NCI-H1105 treated with DMSO at 0.1 percent for 48 hours (cell line): Measurements from ENCODE around the gene STK4.
A peak's percentile ranks its signal among the peaks of the same experiment; 100 is the strongest.

Experiments used
- DNase-seq: peaks from one replicate; lab custom pipeline; 2025; lab: John Stamatoyannopoulos, UW

The STK4 gene

DNA sequence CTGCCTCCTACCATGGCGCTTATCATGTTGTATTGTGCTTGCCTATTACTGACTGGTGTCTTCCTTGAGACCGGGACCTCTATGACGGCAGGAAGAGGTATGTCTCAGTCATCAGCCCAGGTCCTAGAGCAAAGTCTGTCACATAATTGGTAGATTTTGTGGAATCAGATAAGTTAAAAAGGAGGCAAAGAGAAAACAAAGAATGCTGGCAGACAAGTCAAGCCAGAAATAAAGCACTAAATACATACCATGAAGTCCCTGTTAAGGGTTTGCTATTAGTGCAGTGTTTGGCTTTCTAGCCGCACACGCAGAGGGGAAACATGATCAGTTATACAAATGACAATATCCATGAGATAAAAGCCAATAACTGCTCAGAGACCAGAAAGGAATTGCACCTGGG is 12.1 kb upstream of the STK4 start:
- DNase-seq, result no peak

DNA sequence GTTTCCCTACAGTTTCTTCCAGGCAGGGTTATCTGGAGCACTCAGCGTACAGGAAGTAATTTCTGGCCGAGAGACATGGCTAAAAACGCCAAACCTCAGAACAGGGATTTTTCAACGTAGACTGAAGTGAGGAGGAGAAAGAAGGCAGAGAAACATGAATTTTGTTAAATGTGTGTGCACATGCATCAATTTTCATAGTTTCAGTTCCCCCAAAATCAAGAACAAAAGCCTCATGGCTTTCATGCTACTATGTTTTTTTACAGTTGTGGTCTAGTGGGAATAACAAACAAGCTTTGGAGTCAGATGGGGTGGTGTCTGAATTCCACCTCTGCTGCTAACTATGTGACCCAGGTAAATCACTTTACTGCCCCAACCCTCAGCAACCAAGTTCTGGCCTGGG is 11.0 kb upstream of the STK4 start:
- DNase-seq, result no peak

DNA sequence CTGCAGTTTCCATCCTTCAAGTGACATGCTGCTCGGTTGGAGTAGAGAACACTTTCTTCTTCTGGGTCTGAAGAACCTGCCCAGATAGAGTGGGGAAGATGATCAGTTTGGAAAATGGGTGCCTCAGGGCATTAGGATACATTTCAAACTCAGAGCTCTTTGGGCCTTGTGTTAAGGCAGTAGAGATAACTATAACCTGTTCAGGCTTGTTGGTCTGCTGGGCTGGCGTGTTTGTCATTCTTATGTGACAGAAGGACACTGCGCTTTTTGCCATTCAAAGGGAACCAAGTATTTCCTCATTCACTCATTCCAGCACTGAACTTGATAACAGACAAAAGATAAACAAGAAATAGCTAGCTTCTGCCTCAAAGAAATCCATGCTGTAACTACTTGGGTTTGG is 9.9 kb upstream of the STK4 start:
- no peak for DNase-seq

DNA sequence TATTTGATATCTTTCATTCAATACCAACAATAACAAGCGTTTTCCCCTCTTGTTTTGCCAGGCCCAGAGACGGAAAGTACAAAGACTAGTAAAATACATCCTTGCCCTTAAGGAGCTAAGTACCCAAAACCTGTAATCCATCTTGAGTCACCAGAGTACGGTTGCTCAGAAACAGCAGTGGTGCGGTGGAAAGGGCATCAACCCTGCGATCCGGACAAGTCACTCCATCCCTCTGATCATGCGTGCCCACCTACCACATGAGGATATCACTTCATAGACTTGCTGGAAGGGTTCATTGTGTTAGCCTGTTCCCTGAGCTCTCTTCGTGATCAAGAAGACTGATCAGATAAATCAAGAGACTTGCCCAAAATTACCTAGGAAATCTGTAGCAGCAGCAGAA is 8.0 kb upstream of the STK4 start:
- no peak for DNase-seq

DNA sequence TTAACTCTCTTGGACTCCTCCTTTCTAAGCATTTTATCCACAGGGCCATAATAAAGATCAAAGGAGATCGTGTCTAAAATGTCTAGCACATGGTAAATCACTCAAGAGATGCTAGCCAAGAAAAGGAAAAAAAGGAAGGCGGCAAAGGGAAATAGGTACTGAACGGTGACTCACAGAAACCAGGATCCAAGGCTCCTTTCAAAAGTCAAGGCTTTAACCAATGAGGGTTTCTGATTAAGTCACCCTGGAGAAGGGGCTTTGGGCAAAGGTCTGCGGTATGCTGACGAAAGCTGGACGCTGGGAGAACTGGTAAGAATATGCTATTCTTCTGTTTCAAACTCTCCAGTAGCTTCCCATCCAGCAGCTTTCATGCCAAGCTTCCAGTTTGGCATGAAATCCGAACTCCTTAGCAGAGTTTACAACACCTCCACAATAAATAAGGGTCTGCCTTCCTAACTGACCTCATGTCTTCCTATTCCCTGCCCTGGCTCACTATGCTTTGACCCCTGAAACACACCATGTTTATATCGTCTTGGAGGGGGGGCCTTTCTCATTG is 7.2 kb upstream of the STK4 start:
- DNase-seq, result no peak

DNA sequence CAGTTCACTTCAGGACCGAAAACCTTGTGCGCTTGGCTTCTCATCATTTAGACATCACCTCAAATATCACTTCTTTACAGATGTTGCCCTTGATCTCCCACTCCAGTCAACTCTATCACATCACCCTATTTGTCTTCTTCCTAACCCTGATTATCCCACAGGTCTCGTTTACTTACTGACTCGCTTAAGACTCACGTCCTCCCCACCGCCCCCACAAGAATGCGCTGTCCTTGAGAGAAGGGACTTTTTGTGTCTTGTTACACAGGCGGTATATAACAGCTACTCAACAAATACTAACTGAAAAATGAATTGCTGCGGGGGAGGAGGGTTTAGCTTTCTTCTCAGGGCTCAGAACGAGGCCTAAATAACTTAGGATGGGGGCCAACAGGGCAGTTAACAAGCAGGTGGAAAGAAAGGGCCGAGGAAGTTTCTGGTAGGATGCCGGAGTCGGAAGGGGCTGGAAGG is 6.6 kb upstream of the STK4 start:
- no peak for DNase-seq

DNA sequence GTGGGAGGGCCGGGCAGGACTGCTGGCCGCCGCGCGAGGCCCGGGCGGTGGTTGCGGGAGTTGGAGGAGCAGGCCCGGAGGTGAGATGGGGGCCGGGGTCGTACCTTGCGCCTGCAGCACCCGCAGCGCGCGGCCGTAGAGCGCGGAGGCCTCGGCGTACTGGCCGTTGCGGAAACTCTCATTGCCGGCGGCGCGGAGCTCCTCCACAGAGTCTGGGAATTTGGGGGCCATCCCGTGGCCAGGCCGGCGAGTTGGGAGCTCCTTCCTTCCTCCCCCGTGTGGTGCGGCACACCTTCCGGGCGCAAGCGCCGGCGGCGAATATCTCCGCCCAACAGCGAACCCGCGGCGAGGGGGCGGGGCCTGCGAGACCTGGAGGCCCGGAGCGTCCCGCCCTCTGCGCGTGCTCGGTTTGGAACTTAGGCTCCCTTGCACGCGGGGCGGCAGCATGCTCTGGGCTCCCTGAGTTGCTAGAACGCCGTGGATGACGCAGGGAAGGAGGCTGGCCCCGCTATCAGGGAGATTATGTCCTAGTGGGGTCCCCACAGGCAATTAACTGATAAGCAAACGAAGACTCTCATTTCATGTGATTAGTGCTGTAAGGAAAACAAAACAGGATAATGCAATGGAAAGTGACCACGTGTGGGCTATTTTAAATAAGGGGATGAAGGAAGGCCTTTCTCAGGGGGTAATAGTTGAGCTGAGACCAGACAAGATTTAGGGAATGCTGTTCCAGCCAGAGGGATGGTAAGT is 6.0 kb upstream of the STK4 start, which contains the start of gene TOMM34:
TSS of gene TOMM34 (minus strand) at position 295 of the 750 bp plus-strand sequence. CDS start at position 231, 64 bp downstream.
- DNase-seq, result peak; percentile 93

DNA sequence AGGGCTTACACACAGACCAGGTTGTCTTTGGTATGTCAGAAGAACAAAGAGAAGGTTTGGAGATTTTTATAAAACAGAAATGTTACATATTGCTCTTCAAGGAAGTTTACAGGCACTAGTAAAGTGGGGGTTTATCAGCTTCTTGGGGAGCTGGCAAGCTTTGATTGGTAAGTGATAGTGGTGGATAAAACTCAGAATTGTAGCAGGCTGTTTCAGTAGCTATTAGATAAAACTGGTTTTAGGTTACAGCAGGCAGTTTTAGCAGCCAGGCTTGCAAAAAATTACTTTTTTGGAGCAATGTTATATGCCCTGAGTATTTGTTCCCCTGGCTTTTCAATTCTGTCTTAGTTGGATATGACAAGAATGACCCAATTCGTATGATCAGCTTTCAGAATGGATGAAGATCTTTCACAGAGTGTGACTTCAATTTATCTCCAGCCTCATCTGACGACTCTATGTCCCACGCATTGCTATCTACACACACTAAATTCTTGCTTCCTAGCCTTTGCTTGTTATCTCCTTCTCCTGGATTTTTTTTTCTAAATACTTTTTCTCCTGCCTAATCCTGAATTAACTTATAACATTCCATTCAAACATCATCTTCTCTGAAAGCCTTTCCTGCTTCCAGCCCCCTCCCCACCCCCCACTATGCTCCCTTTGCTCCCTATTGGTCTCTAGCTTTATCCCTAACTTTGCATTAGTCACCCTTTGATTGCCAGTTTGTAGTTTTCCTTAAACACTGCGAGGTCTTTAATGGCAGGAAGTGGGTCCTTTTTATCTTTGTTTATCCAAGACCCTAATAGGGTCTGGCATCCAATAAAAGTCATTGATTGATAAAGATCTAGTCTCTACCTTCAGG is 5.1 kb upstream of the STK4 start:
- DNase-seq, result no peak

DNA sequence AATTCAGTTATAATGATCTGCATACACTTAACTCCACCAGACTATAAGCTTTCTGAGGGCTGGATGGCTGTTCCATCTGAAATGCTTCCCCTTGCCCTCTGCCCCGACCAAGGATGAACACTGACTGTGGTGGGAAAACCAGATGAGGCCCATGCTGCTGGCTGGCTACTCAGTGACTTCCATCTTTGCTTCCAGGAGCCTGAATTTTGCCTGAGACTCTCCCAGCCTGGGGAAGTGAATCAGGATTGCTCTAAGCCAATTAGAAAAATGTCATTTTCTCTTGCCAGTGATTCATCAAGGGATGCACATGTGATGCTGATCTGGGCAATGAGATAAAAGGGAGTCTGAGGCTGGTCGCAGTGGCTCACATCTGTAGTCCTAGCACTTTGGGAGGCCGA is 4.4 kb upstream of the STK4 start:
- DNase-seq, result no peak

DNA sequence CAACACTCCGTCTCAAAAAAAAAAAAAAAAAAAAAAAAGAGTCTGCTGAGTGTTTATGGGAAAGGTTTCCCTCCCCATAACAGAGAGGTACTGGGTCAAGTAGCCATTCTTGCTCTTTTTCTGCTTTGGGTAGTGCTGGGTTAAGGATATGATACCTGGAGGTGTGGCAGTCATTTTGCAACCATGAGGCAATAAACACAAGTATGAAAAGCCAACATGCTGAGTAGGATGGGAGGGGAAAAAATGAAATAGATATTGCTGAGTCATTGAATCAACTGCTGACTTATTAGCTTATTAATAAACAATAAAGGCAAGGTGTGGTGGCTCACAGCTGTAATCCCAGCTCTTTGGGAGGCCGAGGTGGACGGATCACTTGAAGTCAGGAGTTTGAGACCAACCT is 3.8 kb upstream of the STK4 start:
- DNase-seq, result no peak

DNA sequence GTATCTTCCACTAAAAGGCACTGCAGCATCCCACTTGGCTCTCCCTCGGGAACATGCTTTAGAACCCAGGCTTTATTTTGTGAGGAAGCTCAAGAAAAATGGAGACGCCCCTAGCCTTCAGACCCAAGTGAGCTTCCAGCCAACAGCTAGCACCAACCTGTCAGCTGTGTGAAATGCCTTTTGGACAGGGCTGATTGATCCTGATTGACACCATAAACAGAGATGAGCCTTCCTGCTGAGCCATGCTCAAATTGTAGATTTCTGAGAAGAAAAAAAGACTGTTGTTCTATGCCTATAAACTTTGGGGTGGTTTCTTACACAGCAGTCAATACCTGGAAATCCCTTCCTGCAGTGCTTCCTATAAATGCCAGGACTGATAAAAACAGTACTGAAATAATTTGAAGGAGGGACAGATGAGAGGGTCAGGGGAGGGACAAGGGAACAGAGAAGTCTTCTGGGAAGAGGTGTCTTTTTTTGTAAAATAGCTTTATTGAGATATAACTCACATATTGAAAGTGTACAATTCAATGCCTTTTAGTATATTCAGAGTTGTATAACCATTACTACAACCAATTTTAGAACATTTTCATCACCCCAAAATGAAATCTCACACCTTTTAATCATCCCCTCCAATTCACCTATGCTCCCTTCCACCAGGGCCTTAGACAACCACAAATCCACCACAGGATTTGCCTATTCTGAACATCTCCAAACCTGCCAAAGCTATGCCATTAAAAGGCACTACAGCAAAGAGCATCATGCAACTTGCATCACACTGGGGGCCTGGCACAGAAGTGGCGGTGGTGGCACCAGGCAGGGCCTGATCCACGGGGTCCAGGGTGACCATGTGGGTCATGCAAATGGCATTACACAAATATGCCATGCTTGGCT is 2.7 kb upstream of the STK4 start:
- no peak for DNase-seq

DNA sequence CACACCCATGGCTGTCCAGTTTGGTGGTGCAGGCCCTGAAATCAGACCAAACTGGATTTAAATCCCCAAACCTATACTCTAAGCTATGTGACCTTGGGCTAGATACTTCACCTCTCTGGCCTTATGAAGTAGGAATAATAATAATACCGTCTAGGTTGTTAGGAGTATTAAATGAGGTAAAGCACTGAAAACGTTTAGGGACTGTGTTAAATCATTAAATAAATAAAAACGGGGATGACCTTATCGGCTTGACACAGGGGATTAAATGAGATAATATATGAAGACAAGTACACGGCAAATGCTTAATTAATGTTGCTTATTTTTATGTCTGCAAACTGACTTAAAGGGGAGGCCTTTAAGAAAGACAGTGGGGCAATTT is 672 bp upstream of the STK4 start:
- no peak for DNase-seq

DNA sequence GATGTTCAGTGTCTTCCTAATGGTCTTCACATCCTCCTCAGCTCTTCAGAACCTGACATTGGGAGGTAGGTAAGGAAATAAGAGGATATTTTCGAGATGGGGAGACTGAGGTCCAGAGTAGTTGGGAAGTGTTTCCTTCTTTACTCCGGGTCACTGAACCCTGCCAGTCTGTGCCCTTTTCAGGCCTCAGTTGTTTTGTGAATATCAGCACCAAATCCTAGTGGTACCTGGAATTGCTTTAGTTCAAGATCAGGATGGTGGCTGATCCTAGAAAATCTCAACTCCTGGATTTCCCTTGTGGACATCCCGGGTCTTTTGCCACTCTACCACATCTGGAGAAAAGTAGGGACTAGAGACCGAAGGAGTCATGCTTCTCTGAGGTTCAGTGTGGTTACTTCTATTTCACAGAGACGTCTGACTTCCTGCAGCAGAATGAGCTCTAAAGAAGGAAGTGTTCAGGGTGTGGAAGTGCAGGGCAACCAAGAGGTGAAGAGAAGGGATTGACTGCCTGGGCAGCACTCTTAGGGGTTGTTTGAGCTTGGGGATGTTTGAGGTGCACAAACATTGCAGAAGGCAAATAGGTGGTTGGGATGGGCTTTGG is 995 bp downstream of the STK4 start:
- DNase-seq, result no peak

DNA sequence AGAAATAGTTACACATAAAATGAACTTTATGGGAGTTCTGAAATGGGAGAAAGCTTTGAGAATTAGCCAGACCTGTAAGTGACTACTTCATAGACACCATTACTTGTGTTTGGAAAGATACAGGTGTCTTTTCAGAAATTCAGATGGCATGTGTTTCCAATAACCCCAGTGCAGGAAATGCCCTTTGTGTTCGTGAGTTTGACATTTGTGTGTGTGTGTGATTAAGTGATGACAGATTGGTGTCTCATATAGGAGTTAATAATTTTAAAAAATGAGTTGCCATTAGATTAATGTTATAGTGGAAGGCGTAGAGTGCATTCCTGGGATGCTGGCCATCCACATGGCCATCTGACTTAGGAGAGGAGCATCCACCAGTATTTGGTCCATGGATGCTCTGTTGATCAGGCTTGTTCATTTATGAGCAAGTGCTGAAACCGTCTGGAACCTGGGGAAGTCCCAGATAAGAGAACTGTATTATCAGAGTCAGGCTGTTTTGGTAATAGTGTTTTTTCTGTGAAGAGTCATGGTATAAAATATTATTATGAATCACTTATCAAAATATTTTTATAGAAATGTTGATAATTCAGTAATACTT is 3.1 kb downstream of the STK4 start:
- no peak for DNase-seq

DNA sequence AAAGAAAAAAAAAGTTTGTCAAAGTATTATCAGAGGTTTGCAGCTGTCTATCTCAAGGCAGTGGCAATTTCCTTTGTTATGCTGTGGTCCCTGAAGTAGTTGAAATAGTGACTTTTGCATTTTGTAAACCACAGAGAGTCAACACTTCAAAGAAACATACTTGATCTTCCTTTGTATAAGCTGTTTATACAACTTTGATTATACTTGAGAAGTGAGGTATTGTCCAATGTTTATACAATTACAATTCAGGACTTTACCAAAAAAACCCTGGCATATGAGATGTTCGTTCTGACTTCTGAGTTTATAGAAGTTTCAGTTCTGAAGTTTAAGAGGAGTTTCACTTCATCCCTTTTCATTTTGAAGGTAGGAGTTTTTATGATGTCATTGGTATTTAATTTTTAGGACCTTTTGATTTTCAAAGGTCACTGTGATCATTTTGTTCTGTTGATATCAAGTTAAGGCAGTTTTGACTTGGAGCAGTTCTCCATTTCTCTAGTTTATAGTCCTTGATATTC is 4.0 kb downstream of the STK4 start:
- no peak for DNase-seq

DNA sequence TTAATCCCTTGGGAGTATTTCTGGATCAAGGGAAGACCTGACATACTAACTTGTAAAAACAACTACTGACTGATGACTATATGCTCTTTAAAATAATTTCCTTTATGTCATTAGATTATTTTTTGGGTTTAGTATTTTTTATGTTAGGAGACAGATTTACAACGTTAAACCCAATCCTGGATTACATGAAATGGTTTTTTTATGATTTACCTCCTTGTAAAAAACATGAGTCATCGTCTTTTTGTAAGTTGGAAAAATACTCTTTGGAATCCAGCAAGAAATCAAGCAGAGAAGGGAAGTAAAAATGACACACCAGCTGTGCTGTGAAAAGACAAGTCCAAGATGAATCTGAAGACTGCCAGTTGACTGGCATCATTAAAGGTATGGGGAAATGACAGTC is 6.7 kb downstream of the STK4 start:
- DNase-seq, result no peak

DNA sequence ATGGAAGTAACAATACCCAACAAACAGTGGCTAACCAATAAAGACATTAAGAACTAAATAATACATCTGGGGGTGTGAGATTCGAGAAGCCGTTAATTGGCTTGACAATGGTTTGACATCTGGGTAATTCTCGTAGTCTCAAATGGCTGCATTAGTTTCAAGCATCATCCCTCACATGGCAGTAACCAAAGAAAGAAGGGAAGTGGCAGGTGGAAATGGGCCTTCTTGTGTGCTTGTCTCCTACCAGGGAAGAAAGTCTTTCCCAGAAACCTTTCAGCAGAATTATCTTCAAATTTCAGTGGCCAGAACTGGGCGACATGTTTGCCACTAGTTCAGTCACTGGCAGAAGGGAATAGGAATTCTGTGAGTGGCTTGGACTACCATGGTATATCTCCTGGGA is 10.4 kb downstream of the STK4 start:
- no peak for DNase-seq

DNA sequence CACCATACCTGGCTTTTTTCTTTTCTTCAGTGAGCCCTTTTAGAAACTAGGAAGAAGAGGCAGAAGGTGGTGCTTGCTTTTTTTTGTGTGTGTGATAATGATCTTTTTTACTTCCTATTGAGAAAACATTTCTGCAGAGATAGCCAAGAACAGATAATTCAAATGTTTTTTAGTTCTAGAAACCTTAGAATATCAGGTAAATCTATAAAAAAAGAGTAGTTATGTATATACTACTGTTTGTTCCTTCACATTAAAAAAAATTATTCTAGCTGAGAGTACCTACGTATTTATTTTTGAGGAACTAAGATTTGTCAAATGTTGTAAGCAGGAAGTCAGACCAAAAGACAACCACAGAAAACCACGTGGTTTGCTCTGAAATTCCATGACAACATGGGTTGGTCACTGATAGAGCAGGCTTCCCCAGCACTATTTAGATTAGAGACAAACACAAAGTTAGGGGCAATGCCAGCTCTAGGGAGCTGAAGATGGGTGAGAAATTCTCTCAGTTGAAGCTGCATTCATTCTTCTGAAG is 12.8 kb downstream of the STK4 start:
- DNase-seq, result no peak

DNA sequence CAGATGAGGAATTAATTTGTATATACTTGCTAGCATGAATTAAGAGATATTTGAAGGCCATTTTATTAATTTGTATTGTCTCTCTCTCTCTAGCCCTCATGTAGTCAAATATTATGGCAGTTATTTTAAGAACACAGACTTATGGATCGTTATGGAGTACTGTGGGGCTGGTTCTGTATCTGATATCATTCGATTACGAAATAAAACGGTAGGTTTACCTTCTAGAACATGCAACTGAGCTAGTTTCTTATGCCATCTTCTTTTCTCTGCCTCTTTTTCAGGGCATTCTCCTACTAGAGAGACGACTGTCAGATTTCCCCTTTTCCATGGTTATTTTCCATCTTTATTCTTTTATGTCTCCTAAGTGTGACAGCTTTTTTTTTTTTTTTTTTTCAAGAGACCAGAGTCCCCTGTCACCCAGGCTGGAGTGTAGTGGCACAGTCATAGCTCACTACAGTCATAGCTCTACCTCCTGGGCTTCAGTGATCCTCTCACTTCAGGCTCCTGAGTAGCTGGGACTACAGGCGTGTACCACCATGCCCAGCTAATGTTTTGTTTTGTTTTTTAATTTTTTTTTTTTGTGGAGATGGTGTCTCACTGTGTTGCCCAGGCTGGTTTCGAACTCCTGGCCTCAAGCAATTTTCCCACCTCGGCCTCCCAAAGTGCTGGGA is 15.6 kb downstream of the STK4 start:
- no peak for DNase-seq

DNA sequence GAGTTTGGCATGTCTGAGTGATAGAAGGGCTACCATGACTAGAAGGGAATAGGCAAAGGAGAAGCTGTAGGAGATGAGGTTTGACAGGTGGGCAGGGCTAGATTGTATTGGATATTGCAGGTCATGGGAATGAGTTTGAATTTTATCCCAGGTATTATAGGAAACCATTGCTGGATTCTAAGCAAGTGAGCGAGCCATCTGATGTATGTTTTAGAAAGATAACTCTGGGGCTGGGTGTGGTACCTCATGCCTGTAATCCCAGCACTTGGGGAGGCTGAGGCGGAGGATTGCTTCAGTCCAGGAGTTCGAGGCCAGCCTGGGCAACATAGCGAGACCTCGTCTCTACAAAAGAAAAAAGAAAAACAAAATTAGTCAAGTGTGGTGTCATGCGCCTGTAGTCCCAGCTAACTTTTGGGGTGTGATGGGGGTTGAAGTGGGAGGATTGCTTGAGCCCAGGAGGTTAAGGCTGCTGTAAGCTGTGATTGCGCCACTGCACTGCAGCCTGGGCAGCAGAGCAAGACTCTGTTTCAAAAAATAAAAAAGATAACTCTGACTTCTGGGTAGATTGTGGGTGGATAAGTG is 16.9 kb downstream of the STK4 start:
- no peak for DNase-seq
